HepG2 (cell line): ENCODE measurements around the gene PDE9A. TPM values are rescaled to one million over a fixed set of nuclear protein-coding genes. Genes with fewer than 3 reads are reported as not detected.
A peak's percentile ranks its signal among the peaks of the same experiment; 100 is the strongest.

Source experiments
- ATM ChIP-seq: fragments of 450-650 bp; IDR thresholded peaks from 2 replicates; pipeline ENCODE4 v1.7.1; 2017; ENCODE audit warnings: mild to moderate bottlenecking, borderline replicate concordance
- E2F2 ChIP-seq: sonication (generic); formaldehyde crosslinking; IDR thresholded peaks from 2 replicates; pipeline ENCODE4 v1.4.0; 2020; ENCODE audit warnings: missing genetic modification reagents, borderline replicate concordance
- GATAD1 ChIP-seq: IDR thresholded peaks from 2 replicates; pipeline ENCODE4 v1.6.1; 2016; ENCODE audit warnings: missing genetic modification reagents, missing compliant biosample characterization
- GATAD2A ChIP-seq: IDR thresholded peaks from 2 replicates; pipeline ENCODE4 v1.6.1; 2016
- HDAC6 ChIP-seq: fragments of 200-600 bp; sonication (generic); IDR thresholded peaks from 2 replicates; pipeline ENCODE4 v1.7.0; 2017; ENCODE audit warnings: mild to moderate bottlenecking, antibody characterized with exemption, low read length, low read depth
- HNF4A ChIP-seq: sonication (generic); formaldehyde crosslinking; IDR thresholded peaks from 2 replicates; pipeline ENCODE4 v1.4.0; 2020; ENCODE audit warnings: missing genetic modification reagents
- HOXD1 ChIP-seq: sonication (generic); formaldehyde crosslinking; IDR thresholded peaks from 2 replicates; pipeline ENCODE4 v1.5.0; 2020; ENCODE audit warnings: missing genetic modification reagents
- PTBP1 ChIP-seq: fragments of 200-400 bp; formaldehyde crosslinking; IDR thresholded peaks from 2 replicates; pipeline ENCODE4 v1.6.1; 2018; ENCODE audit warnings: low read length, low read depth; ENCODE audit not compliant: poor library complexity, severe bottlenecking
- SAFB2 ChIP-seq: sonication (generic); formaldehyde crosslinking; IDR thresholded peaks from 2 replicates; pipeline ENCODE4 v1.5.1; 2020; ENCODE audit warnings: missing genetic modification reagents, low read depth, mild to moderate bottlenecking, borderline replicate concordance
- SAP130 ChIP-seq: IDR thresholded peaks from 2 replicates; pipeline ENCODE4 v1.6.1; 2016; ENCODE audit warnings: low read depth
- ZNF335 ChIP-seq: sonication (generic); formaldehyde crosslinking; IDR thresholded peaks from 2 replicates; pipeline ENCODE4 v1.4.0; 2020; ENCODE audit warnings: missing genetic modification reagents
- ZNF337 ChIP-seq: sonication (generic); formaldehyde crosslinking; IDR thresholded peaks from 2 replicates; pipeline ENCODE4 v1.5.1; 2020; ENCODE audit warnings: missing genetic modification reagents, low read depth, mild to moderate bottlenecking, borderline replicate concordance
- ZNF687 ChIP-seq: sonication (generic); formaldehyde crosslinking; IDR thresholded peaks from 2 replicates; pipeline ENCODE4 v1.5.1; 2020; ENCODE audit warnings: mild to moderate bottlenecking, missing genetic modification reagents, moderate library complexity
- polyA plus RNA-seq, 8 experiments: library from polyadenylated mRNA; depleted of rRNA in 3 of 8; stranded (reverse) in 7 of 8; unstranded in 1 of 8; fragments of >200 nt; fragmentation: Illumina TruSeq in 4 of 8; extraction: Trizol in 4 of 8; gene quantifications; 2 replicates each; pipeline versions ENCODE4 v1.2.1 to v1.2.3, GENCODE V29; 2011 to 2016; ENCODE audit warnings: low read depth in 4 of 8, missing spikeins in 1 of 8, mixed read lengths in 1 of 8; ENCODE audit not compliant: insufficient read depth in 1 of 8
- total RNA-seq, 5 experiments: library from RNA; depleted of rRNA; stranded (reverse); fragments of >200 nt; fragmentation: Illumina TruSeq; extraction: Trizol; gene quantifications; 2 replicates each; pipeline ENCODE4 v1.2.3, GENCODE V29; 2016; ENCODE audit warnings: low read depth in 1 of 5
- TF ChIP-seq, protein P1 (sequence below): sonication (generic); formaldehyde crosslinking; IDR thresholded peaks from 2 replicates; pipeline ENCODE4 v1.4.0; 2020; ENCODE audit warnings: low read depth, missing genetic modification reagents
- TF ChIP-seq, protein P2 (sequence below): IDR thresholded peaks from 2 replicates; pipeline ENCODE4 v1.4.0; 2020; ENCODE audit warnings: mild to moderate bottlenecking, missing genetic modification reagents

PDE9A gene
- total and polyA plus RNA-seq, 2 of the 13 experiments (the other 11 are each of a cell fraction or from before 2014, with no cell fraction given), result 4.6 to 19.7 TPM

GRCh38 chr21:42818328-42818749, 164.9 kb downstream of the PDE9A start (continued):
- TF ChIP-seq, protein P1, sequence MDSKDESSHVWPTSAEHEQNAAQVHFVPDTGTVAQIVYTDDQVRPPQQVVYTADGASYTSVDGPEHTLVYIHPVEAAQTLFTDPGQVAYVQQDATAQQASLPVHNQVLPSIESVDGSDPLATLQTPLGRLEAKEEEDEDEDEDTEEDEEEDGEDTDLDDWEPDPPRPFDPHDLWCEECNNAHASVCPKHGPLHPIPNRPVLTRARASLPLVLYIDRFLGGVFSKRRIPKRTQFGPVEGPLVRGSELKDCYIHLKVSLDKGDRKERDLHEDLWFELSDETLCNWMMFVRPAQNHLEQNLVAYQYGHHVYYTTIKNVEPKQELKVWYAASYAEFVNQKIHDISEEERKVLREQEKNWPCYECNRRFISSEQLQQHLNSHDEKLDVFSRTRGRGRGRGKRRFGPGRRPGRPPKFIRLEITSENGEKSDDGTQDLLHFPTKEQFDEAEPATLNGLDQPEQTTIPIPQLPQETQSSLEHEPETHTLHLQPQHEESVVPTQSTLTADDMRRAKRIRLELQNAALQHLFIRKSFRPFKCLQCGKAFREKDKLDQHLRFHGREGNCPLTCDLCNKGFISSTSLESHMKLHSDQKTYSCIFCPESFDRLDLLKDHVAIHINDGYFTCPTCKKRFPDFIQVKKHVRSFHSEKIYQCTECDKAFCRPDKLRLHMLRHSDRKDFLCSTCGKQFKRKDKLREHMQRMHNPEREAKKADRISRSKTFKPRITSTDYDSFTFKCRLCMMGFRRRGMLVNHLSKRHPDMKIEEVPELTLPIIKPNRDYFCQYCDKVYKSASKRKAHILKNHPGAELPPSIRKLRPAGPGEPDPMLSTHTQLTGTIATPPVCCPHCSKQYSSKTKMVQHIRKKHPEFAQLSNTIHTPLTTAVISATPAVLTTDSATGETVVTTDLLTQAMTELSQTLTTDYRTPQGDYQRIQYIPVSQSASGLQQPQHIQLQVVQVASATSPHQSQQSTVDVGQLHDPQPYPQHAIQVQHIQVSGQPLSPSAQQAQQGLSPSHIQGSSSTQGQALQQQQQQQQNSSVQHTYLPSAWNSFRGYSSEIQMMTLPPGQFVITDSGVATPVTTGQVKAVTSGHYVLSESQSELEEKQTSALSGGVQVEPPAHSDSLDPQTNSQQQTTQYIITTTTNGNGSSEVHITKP (CRISPR knock-in tag), result no peak
- TF ChIP-seq SAP130 (CRISPR knock-in tag) (no peak), HOXD1 (CRISPR knock-in tag) (no peak), ATM (no peak), ZNF337 (CRISPR knock-in tag) (no peak), HNF4A (CRISPR knock-in tag) (peak; percentile 53), ZNF335 (CRISPR knock-in tag) (no peak), SAFB2 (CRISPR knock-in tag) (no peak), E2F2 (CRISPR knock-in tag) (no peak), GATAD2A (CRISPR knock-in tag) (peak; percentile 52; the same call in 1 of the 2 replicates), GATAD1 (CRISPR knock-in tag) (no peak), HDAC6 (no peak), ZNF687 (CRISPR knock-in tag) (0 out of 2 replicates have a peak, but pooled peaks have one; percentile 26), PTBP1 (no peak)
- TF ChIP-seq, protein P2, sequence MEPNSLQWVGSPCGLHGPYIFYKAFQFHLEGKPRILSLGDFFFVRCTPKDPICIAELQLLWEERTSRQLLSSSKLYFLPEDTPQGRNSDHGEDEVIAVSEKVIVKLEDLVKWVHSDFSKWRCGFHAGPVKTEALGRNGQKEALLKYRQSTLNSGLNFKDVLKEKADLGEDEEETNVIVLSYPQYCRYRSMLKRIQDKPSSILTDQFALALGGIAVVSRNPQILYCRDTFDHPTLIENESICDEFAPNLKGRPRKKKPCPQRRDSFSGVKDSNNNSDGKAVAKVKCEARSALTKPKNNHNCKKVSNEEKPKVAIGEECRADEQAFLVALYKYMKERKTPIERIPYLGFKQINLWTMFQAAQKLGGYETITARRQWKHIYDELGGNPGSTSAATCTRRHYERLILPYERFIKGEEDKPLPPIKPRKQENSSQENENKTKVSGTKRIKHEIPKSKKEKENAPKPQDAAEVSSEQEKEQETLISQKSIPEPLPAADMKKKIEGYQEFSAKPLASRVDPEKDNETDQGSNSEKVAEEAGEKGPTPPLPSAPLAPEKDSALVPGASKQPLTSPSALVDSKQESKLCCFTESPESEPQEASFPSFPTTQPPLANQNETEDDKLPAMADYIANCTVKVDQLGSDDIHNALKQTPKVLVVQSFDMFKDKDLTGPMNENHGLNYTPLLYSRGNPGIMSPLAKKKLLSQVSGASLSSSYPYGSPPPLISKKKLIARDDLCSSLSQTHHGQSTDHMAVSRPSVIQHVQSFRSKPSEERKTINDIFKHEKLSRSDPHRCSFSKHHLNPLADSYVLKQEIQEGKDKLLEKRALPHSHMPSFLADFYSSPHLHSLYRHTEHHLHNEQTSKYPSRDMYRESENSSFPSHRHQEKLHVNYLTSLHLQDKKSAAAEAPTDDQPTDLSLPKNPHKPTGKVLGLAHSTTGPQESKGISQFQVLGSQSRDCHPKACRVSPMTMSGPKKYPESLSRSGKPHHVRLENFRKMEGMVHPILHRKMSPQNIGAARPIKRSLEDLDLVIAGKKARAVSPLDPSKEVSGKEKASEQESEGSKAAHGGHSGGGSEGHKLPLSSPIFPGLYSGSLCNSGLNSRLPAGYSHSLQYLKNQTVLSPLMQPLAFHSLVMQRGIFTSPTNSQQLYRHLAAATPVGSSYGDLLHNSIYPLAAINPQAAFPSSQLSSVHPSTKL (CRISPR knock-in tag), result peak; percentile 36; the same call in 1 of the 2 replicates
